Myometrial cell (primary cell): ENCODE results near the gene CLEC18B. TPM values are rescaled to one million over a fixed set of nuclear protein-coding genes. Genes with fewer than 3 reads are reported as not detected.

Experiments used
- total RNA-seq: library from RNA; depleted of rRNA; stranded (reverse); fragments of >200 nt; gene quantifications from 2 replicates; pipeline ENCODE4 v1.2.3, GENCODE V29; 2015

CLEC18B gene
- not detected in 2 replicates for total RNA-seq

DNA sequence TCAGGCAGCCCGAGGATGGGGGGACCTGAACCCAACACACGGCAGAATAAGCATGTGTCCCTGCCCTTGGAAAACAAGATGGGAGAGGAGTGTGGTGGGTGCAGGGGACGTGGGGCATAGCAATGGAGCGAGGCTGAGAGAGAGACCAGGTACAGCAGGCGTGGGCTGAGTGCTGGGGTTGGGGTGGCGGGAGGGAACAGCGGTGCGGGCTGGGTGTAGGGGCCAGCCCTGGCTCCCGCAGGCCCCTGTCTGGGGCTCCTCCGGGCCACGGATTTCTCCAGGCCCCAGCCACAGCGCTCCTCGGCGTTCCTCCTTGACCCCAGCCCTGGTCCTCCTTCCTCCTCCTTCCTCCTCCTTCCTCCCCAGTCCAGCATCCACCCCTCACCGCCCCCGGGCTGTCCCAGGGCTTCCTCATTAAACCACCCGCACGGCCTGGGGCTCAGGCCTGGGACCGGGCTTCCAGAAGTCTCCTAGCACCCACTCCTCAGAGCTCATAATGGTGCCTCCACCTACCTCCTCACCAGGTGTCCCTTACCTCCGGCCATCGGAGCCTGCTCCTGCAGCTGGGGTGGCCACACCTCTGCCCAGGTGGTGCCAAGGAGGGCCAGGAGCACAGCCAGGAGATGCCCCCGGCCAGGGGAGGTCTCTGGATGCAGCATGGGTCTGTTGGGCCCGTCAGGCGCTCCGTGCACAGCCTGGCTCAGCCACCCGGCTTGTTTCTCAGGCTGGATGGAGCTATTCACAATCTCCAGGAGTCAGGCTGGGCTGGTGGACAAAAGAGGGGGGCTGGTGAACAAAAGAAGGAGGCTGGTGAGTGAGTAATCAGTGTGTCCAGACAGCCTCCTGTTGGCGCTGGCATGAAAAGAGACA, at the start of gene CLEC18B:
TSS of gene CLEC18B (minus strand) at position 867 of the 870 bp plus-strand sequence. CDS start at position 659, 208 bp downstream.

Other genes starting within 250 kb of the CLEC18B start
- 78.1 and 124 TPM in 2 replicates for gene PSMD7, start 124.7 kb downstream of the CLEC18B start, total RNA-seq
- under 0.01 and 1.6 TPM in 2 replicates for gene NPIPB15, start 45.2 kb downstream of the CLEC18B start, total RNA-seq
- gene GLG1, start 185.6 kb upstream of the CLEC18B start, total RNA-seq = 120 and 136 TPM in 2 replicates
- 11.5 and 20.2 TPM in 2 replicates for gene RFWD3, start 245.4 kb upstream of the CLEC18B start, total RNA-seq